Fibroblast of lung (primary cell): ENCODE measurements around the gene AP2A2. TPM values are rescaled to one million over a fixed set of nuclear protein-coding genes. Genes with fewer than 3 reads are reported as not detected.

ENCODE experiments used
- DNase-seq, 2 donors: peaks; one replicate each; pipeline versions ENCODE4 v3.0.0 to v3.0.0-alpha.2; 2010; ENCODE audit warnings: low read depth in 2 of 2
- H2AFZ ChIP-seq: 2 replicates; pipeline ENCODE4 v1.5.1; 2012; ENCODE audit warnings: low read length, control low read depth, inconsistent platforms
- H3K27ac ChIP-seq: 2 replicates; pipeline ENCODE4 v1.5.1; 2011; ENCODE audit warnings: low read length, control low read depth; ENCODE audit not compliant: insufficient read depth
- H3K27me3 ChIP-seq: 2 replicates; pipeline ENCODE4 v1.5.1; 2011; ENCODE audit warnings: mild to moderate bottlenecking, low read length; ENCODE audit not compliant: control insufficient read depth, insufficient read depth
- H3K36me3 ChIP-seq: 2 replicates; pipeline ENCODE4 v1.5.1; 2011; ENCODE audit warnings: low read length; ENCODE audit not compliant: control insufficient read depth, insufficient read depth
- H3K4me1 ChIP-seq: 2 replicates; pipeline ENCODE4 v1.5.1; 2011; ENCODE audit warnings: low read length; ENCODE audit not compliant: control insufficient read depth, insufficient read depth; ENCODE audit errors: extremely low read depth
- H3K4me2 ChIP-seq: 2 replicates; pipeline ENCODE4 v1.5.1; 2011; ENCODE audit warnings: low read length, control low read depth; ENCODE audit not compliant: insufficient read depth; ENCODE audit errors: extremely low read depth
- H3K4me3 ChIP-seq, 4 experiments: fragments of 200-600 bp in 1 of 4; sonication (generic) in 1 of 4; replicated peaks in 1 of 4; 2 replicates each; pipeline ENCODE4 v1.5.1; 2011 to 2016; ENCODE audit warnings: low read length in 4 of 4, low read depth in 3 of 4, mild to moderate bottlenecking in 3 of 4, control low read depth in 2 of 4, inconsistent platforms in 1 of 4, mixed read lengths in 1 of 4; ENCODE audit not compliant: insufficient read depth in 1 of 4; ENCODE audit errors: control extremely low read depth in 1 of 4
- H3K79me2 ChIP-seq: 2 replicates; pipeline ENCODE4 v1.5.1; 2012; ENCODE audit warnings: mild to moderate bottlenecking, low read length, inconsistent platforms; ENCODE audit not compliant: control insufficient read depth, insufficient read depth
- H3K9ac ChIP-seq: 2 replicates; pipeline ENCODE4 v1.5.1; 2011; ENCODE audit warnings: mild to moderate bottlenecking, low read length, control low read depth; ENCODE audit not compliant: insufficient read depth
- H3K9me3 ChIP-seq: 2 replicates; pipeline ENCODE4 v1.5.1; 2012; ENCODE audit warnings: low read depth, low read length; ENCODE audit not compliant: control insufficient read depth, insufficient read depth
- H4K20me1 ChIP-seq: 2 replicates; pipeline ENCODE4 v1.5.1; 2011; ENCODE audit warnings: low read length; ENCODE audit not compliant: control insufficient read depth, insufficient read depth; ENCODE audit errors: extremely low read depth
- CTCF ChIP-seq, 2 donors: IDR thresholded peaks in 1 of 2; conservative IDR thresholded peaks in 1 of 2; 1 replicate in 1 of 2; 2 replicates in 1 of 2; pipeline ENCODE4 v1.5.1; 2011 to 2012; ENCODE audit warnings: low read length in 2 of 2, control low read depth in 1 of 2, inconsistent platforms in 1 of 2, low read depth in 1 of 2, mild to moderate bottlenecking in 1 of 2
- EZH2 ChIP-seq: IDR thresholded peaks from 2 replicates; pipeline ENCODE4 v1.5.1; 2012; ENCODE audit warnings: low read length, control low read depth, mild to moderate bottlenecking; ENCODE audit errors: missing control alignments
- polyA plus RNA-seq, 2 donors: library from polyadenylated mRNA; depleted of rRNA in 1 of 2; stranded (reverse) in 1 of 2; unstranded in 1 of 2; fragments of >200 nt; gene quantifications; 2 replicates each; pipeline ENCODE4 v1.2.1, GENCODE V29; 2011 to 2012; ENCODE audit warnings: missing spikeins in 1 of 2
- total RNA-seq: library from RNA; depleted of rRNA; stranded (reverse); fragments of >200 nt; gene quantifications from 2 replicates; pipeline ENCODE4 v1.2.1, GENCODE V29; 2014

Gene AP2A2
- total and polyA plus RNA-seq, 2 donors (not counting 1 experiment from before 2014, with no cell fraction given) = 21.6 to 46.1 TPM

- H3K9ac ChIP-seq = peak overlapping the region; percentile 7
- H2AFZ ChIP-seq = no peak overlapping the region
- no peak overlapping the region for H3K4me2 ChIP-seq
- no peak overlapping the region for H3K4me3 ChIP-seq
- H3K79me2 ChIP-seq = no peaks in the 10 kb centered on the region
- TF ChIP-seq EZH2 = no peak
- no peak for TF ChIP-seq CTCF (conservative IDR thresholded peaks at IDR 0.05 in 1 of 2, IDR thresholded peaks at IDR 0.05 in 1 of 2; ENCODE audit: low read depth in 1 of 2, low read length in 2 of 2)
- no peaks in the 10 kb centered on the region for H3K9me3 ChIP-seq
- DNase-seq = no peak
- no peaks in the 10 kb centered on the region for H3K36me3 ChIP-seq
- peaks cover 12% of the 10 kb centered on the region for H3K27me3 ChIP-seq
- H4K20me1 ChIP-seq = no peaks in the 10 kb centered on the region
- no peaks in the 10 kb centered on the region for H3K4me1 ChIP-seq
- H3K27ac ChIP-seq = no peak overlapping the region
Observed at GRCh38 chr11:1055990-1056771, 130.5 kb downstream of the AP2A2 start.

- H3K4me1 ChIP-seq = no peaks in the 10 kb centered on the region
- no peaks in the 10 kb centered on the region for H3K36me3 ChIP-seq
- no peak overlapping the region for H2AFZ ChIP-seq
- H3K27me3 ChIP-seq = peaks cover 12% of the 10 kb centered on the region
- H3K9me3 ChIP-seq = no peaks in the 10 kb centered on the region
- no peak overlapping the region for H3K4me3 ChIP-seq
- no peak overlapping the region for H3K4me2 ChIP-seq
- H4K20me1 ChIP-seq = no peaks in the 10 kb centered on the region
- no peaks in the 10 kb centered on the region for H3K79me2 ChIP-seq
- TF ChIP-seq CTCF (conservative IDR thresholded peaks at IDR 0.05 in 1 of 2, IDR thresholded peaks at IDR 0.05 in 1 of 2; ENCODE audit: low read depth in 1 of 2, low read length in 2 of 2) (no peak), EZH2 (no peak)
- no peak for DNase-seq
- H3K27ac ChIP-seq = no peak overlapping the region
- H3K9ac ChIP-seq = no peak overlapping the region
Observed at GRCh38 chr11:1057806-1058205, 132.1 kb downstream of the AP2A2 start.

GRCh38 chr11:1059759-1060158 is 134.1 kb downstream of the AP2A2 start:
- no peak overlapping the region for H3K4me2 ChIP-seq
- no peak overlapping the region for H3K9ac ChIP-seq
- no peak for DNase-seq
- no peak for TF ChIP-seq CTCF (conservative IDR thresholded peaks at IDR 0.05 in 1 of 2, IDR thresholded peaks at IDR 0.05 in 1 of 2; ENCODE audit: low read depth in 1 of 2, low read length in 2 of 2)
- no peak for TF ChIP-seq EZH2
- no peak overlapping the region for H2AFZ ChIP-seq
- H3K27ac ChIP-seq = no peak overlapping the region
- H3K4me1 ChIP-seq = no peaks in the 10 kb centered on the region
- H3K36me3 ChIP-seq = no peaks in the 10 kb centered on the region
- H3K27me3 ChIP-seq = peaks cover 8% of the 10 kb centered on the region
- no peak overlapping the region for H3K4me3 ChIP-seq
- no peaks in the 10 kb centered on the region for H3K9me3 ChIP-seq
- H3K79me2 ChIP-seq = no peaks in the 10 kb centered on the region
- no peaks in the 10 kb centered on the region for H4K20me1 ChIP-seq
